PC-9 (cell line): ENCODE results near the gene SOX10.

Experiments
- EZH2 ChIP-seq: fragments of 200-600 bp; sonication (generic); IDR thresholded peaks from 2 replicates; pipeline ENCODE4 v1.8.0; 2017; ENCODE audit warnings: antibody characterized with exemption, low read depth
- TF ChIP-seq, protein P1 (sequence below): fragments of 200-600 bp; sonication (generic); conservative IDR thresholded peaks from 2 replicates; pipeline ENCODE4 v1.6.1; 2017; ENCODE audit warnings: mixed run types, antibody characterized with exemption, mild to moderate bottlenecking, moderate library complexity

DNA sequence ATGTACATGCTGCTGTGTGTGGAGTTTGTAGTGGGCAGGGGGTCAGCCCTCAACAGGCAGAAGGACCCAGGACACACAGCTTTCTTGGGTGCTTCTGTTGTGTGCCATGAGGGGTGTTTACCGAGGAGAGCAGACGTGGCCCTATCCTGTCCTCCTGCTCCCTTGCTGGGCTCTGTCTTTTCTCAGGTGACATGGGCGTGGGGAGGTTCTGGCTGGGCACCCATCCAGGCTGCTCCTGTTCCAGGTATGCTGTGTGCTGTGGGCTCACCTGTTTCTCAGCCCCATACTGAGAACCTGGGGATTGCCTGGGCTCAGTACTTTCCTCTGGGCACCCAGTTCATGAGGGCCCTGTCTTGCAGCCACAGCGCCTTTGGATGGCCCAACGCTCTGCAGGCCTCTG lies 55.0 kb downstream of the SOX10 start:
- TF ChIP-seq, protein P1, sequence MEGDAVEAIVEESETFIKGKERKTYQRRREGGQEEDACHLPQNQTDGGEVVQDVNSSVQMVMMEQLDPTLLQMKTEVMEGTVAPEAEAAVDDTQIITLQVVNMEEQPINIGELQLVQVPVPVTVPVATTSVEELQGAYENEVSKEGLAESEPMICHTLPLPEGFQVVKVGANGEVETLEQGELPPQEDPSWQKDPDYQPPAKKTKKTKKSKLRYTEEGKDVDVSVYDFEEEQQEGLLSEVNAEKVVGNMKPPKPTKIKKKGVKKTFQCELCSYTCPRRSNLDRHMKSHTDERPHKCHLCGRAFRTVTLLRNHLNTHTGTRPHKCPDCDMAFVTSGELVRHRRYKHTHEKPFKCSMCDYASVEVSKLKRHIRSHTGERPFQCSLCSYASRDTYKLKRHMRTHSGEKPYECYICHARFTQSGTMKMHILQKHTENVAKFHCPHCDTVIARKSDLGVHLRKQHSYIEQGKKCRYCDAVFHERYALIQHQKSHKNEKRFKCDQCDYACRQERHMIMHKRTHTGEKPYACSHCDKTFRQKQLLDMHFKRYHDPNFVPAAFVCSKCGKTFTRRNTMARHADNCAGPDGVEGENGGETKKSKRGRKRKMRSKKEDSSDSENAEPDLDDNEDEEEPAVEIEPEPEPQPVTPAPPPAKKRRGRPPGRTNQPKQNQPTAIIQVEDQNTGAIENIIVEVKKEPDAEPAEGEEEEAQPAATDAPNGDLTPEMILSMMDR: no peak
- TF ChIP-seq EZH2: no peak
